Inflammatory macrophage (primary cell): ENCODE results near the gene ACACA.
"Not testable (repeated sequence)": the region's sequence is repeated elsewhere in the genome, so short reads cannot be mapped to it uniquely, and the experiment has no call there.

ENCODE experiments used
- DNase-seq, 2 donors: peaks; one replicate each; pipeline ENCODE4 v3.0.0-alpha.2; 2020 to 2022

The ACACA gene

GRCh38 chr17:37167756-37168155 is 238.9 kb downstream of the ACACA start:
- no peak for DNase-seq

DNA sequence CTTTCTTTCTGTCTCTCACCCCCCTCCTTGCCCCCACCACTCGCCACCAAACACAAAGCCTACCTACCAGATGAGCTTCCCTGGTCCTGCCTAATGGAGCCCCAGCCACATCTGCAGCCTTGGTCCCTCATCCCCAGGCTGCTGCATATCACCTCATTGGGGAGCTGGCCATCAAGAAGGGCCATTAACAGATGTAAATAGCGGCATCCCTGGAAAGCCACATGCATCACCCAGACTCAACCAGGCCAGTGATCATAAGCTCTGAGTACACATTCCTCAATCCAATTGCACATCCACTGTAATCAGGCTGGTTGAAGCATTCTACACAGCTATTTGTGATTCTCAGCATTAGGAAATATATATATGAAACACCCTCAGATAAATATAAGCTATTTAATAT is 242.6 kb downstream of the ACACA start:
- no peak for DNase-seq

- no peak for DNase-seq
Observed at GRCh38 chr17:37162800-37163199, 243.8 kb downstream of the ACACA start.

DNA sequence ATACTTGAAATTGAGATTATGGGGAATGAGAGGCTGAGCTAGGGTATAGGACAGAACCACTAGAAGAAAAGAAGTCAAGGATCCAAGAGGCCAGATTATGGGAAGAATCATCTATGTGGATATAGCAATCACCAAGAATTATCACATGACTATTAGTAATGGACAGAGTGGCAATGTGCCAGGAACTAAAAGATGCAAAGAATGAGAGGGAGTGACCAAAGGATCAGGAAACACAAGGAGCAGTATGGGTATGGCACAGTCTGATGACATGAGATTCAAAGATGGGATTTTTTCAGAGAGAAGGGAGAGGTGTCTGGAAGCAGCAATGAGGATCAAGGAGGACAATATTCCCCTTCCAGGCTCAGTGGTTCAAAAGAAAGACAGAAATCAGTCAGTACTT is 245.7 kb downstream of the ACACA start:
- DNase-seq, result peak in 1 of 2 donors; percentile 9

GRCh38 chr17:37158290-37158689 is 248.3 kb downstream of the ACACA start:
- no peak for DNase-seq

DNA sequence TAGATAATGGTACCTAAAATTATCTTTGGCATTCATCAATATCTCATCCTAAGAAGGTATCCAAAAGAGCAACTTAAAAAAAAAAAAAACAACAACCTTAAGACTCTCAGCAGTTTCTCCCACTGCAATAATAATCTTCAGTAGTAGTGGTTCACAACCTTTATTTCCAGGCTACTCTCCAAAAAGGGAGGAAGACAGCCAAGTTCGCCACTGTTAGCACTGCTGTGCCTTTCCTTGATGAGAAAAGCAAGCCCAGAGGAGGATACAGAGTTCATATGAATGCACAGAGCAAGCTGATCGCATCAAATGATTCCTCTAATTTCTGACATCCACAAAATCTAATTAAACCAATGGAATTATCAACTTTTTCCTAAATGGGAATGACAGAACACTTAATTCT is 258.5 kb downstream of the ACACA start:
- DNase-seq, result no peak

DNA sequence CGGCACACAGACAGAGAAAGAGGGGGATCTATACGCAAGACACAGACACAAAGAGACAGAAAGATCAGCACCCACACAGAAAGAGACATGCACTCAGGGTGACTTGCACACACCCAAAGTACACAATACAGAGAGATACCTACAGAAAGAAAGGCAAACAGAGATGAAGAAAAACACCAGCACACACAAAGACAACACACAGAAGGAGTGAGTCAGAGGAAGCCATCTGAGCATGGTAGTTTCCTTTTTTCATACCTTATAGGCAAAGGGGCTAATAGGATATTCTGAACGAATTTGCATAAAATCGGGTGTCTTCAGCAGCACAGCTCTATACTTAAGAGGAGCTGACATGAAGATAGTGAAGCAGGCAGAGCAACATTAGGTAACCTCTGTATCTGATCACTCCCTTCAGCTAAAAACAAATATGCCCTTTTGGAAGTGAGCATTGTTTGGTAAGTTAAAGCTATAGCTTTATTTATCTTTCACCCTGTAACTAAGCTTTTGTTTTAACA is 259.3 kb downstream of the ACACA start:
- no peak for DNase-seq

GRCh38 chr17:37146086-37147064 is 260.3 kb downstream of the ACACA start:
- no peak for DNase-seq

- DNase-seq, result no peak
Observed at GRCh38 chr17:37144075-37144701, 262.4 kb downstream of the ACACA start.

GRCh38 chr17:37143558-37143957 is 263.1 kb downstream of the ACACA start:
- not testable (repeated sequence) for DNase-seq

DNA sequence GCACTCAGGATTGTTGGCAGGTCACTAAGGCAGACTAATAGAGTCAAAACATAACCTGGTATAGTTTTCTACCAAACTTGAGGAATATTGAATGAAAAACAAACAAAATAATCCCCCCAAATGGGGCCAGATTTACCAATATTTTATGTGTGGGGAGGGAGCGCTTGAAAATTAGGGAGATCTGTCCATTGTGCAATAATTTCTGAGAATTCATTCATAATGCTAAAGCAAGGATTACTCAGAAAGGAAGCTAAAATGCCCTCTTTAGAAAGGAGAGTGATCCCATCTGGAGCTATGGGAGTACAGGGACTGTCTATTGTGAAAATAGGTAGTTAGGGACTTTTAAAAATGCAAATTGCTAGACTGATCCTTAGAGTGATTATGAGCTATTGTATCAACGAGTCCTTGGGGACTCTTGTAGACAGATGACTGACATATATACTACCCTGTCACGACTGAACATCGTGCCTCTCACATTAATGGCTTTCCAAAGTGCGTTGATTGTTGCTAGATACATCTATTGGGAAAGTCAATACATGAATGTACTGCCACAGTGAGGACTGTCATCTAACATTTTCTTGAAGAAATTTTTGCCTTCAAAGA is 264.2 kb downstream of the ACACA start:
- DNase-seq, result no peak

DNA sequence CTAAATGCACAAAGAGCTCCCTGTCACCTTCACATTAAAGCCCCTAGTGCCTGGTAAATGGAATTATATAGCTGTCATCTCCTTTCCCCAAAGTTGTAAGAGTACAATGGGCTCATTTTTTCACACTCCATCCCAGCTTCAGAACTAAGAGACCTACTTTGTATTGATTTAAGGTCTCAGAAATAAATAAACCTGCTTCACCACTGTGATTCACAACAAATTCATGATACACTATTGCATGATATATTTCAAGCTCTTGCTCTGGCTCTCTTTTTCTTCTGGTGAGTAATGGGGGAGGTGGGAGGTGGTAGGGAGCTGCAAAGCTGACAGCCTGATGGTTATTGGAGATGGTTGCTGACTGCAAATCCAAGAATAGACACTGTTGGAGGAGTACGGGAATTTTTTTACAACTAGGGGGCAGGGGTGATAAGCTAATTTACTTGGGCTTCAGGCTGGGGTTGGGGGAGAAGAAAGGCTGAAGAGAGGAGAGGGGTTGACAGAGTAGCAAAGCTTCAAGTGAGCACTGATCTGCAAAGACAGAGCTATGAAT is 268.0 kb downstream of the ACACA start:
- no peak for DNase-seq

DNA sequence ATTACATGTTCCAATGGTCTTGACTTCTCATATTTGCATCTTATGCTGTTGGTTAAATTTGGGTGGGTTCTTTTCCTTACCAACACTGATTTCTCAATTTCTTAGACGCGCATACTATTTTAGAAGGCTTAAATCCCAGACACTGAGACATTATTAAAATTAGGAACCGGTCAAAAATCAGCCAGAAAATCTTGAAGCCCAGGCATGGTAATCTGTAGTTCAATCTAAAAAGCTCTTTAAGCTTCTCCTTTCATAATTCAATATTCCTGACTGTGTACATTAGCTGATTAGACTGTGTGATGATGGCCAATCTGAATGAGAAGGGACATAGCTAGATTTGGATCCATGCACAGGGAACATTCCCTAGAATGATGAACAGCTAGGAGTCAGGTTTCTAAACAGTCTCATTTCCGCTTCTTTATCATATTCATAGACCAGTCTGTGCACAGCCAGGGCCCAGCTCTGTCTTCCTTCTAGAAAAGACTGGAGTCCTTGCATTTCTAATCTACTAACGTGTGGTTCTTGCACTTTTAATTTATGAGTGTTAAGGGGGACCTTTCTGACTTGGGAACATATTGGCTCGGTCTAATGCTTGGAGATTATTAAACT is 268.6 kb downstream of the ACACA start:
- DNase-seq, result no peak

DNA sequence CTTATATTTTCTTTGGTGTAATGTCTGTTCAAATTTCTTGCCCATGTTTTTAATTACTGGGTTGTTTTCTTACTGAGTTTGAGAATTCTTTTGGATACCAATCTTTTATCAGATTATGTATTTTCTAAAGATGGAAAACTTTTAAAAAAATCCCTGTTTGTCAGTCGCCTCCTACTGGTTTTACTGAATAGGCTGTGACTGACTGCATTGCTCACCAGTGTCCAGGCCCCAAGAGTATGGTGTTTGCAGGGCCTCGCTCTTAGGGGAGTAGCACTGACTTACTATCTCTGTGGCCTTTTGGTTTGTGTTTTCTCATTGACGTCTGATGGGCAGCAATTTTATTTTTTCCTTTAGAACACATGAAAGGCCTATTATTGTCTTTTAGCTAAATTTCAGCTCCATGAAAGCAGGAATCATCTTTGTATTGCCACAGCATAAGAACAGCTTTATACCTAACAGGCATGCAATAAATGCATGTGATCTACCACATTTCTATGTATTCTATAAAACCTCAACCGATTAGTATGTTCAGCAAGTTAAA is 269.5 kb downstream of the ACACA start:
- DNase-seq, result no peak

- DNase-seq, result no peak
Observed at GRCh38 chr17:37135576-37135975, 271.1 kb downstream of the ACACA start.

DNA sequence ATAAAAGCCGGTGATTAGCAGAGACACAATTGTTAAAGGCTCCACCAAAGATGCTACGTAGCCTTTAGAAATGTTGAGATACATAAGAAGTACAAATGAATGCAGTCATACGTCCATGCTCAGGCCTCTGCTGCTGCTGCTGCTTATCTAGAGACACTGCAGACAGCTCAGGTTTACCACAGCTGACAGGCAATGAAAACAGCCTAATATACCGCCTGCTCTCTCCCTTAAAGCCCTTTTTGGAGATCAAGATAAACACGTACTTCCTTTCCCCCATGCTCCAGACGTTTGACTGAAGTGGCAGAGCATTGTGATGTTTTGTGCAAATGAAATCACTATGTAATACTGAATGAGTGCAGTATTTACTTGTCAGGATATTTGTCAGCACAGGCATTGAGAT is 272.6 kb downstream of the ACACA start:
- DNase-seq, result no peak

DNA sequence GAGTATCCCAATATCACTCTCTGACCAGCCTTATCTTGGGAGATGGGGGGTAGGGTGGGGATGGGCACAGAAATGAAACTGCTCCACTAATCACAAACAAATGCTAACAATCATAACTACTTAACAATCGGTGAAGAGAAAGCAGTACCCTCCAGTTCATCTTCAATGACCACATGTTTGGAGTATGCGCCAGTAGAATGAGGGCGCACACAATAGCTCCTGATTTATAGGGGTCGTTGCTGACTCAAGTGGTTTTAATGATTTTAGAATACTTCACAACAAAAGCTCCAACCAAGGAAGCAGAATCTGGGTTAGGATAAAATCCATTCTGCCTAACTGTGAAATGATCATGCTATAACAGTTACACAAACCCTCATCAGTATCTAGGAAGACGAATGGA is 273.5 kb downstream of the ACACA start:
- DNase-seq, result no peak

- no peak for DNase-seq
Observed at GRCh38 chr17:37131669-37132611, 274.7 kb downstream of the ACACA start.

- no peak for DNase-seq
Observed at GRCh38 chr17:37130984-37131446, 275.6 kb downstream of the ACACA start.

DNA sequence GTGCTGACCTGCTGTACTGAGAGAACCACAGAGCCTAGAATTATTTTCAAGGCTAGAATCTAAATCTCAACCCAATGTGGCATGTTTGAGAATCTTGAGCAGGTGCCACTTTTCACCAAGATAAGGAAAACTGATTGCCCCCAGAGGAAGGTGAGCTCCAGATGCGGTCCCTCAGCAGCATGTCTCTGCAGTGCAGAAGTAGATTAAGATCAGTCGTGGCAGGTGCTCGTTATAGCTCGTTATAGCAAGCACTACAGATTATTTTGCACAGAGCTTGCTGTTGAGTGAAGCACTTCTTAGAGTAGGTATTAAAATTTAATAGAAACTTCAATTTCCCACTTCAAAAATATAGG is 281.8 kb downstream of the ACACA start:
- no peak for DNase-seq
